Astrocyte of the spinal cord (primary cell): ENCODE results near the gene PATJ.

Experiments
- DNase-seq: peaks from one replicate; pipeline ENCODE4 v3.0.0; 2011; ENCODE audit warnings: low read depth, low spot score
- H3K4me3 ChIP-seq: 2 replicates; pipeline ENCODE4 v1.5.1; 2011; ENCODE audit warnings: low read depth, mild to moderate bottlenecking, low read length, moderate library complexity
- CTCF ChIP-seq: IDR thresholded peaks from 2 replicates; pipeline ENCODE4 v1.5.1; 2012; ENCODE audit warnings: low read depth, mild to moderate bottlenecking, low read length, inconsistent platforms
- in situ Hi-C: cut with HindIII; loops from 2 replicates; pipeline ENCODE4 v1.10.0; 2017; ENCODE audit warnings: low sequenced_read_pairs

The PATJ gene

GRCh38 chr1:61807606-61808140 is 65.4 kb downstream of the PATJ start:
- no peak for TF ChIP-seq CTCF
- DNase-seq = no peak
- H3K4me3 ChIP-seq = no peak overlapping the region
- in situ Hi-C loops = no loop called here

GRCh38 chr1:61808321-61808720 is 66.0 kb downstream of the PATJ start:
- DNase-seq = no peak
- in situ Hi-C loops = no loop called here
- TF ChIP-seq CTCF = no peak
- H3K4me3 ChIP-seq = no peak overlapping the region

- DNase-seq = peak; percentile 32
- H3K4me3 ChIP-seq = no peak overlapping the region
- TF ChIP-seq CTCF = no peak
- in situ Hi-C loops = no loop called here
These were observed 66.7 kb downstream of the PATJ start for GRCh38 chr1:61808968-61809367.

GRCh38 chr1:61812916-61813315 is 70.6 kb downstream of the PATJ start:
- no peak for TF ChIP-seq CTCF
- in situ Hi-C loops = no loop called here
- DNase-seq = no peak
- H3K4me3 ChIP-seq = no peak overlapping the region

GRCh38 chr1:61816191-61816590 is 73.9 kb downstream of the PATJ start:
- DNase-seq = no peak
- no peak for TF ChIP-seq CTCF
- in situ Hi-C loops = no loop called here
- no peak overlapping the region for H3K4me3 ChIP-seq

GRCh38 chr1:61818992-61819391 is 76.7 kb downstream of the PATJ start:
- H3K4me3 ChIP-seq = no peak overlapping the region
- TF ChIP-seq CTCF = no peak
- no peak for DNase-seq
- in situ Hi-C loops = no loop called here

- TF ChIP-seq CTCF = no peak
- H3K4me3 ChIP-seq = no peak overlapping the region
- in situ Hi-C loops = no loop called here
- no peak for DNase-seq
These were observed 77.1 kb downstream of the PATJ start for GRCh38 chr1:61819421-61819820.
